Lower leg skin (tissue), 4 donors: ENCODE results near the gene DGCR8. TPM values are rescaled to one million over a fixed set of nuclear protein-coding genes. Genes with fewer than 3 reads are reported as not detected.

Experiments
- DNase-seq, 2 donors: peaks; one replicate each; pipeline ENCODE4 v3.0.0-alpha.2; 2019; ENCODE audit warnings: low spot score in 2 of 2
- H3K4me3 ChIP-seq: fragments of 200-600 bp; sonication (generic); 2 replicates; pipeline ENCODE4 v1.5.1; 2017; ENCODE audit warnings: mild to moderate bottlenecking, low read depth; ENCODE audit not compliant: poor library complexity, severe bottlenecking
- POLR2A ChIP-seq, 2 donors: fragments of 450-650 bp; IDR thresholded peaks; one replicate each; pipeline ENCODE4 v1.6.1; 2016 to 2017; ENCODE audit warnings: antibody characterized with exemption in 2 of 2, mild to moderate bottlenecking in 1 of 2, moderate library complexity in 1 of 2
- WGBS, 2 donors: methylation state at CpG; one replicate each; pipeline ENCODE4 v1.1.5; 2018; 5-methylcytosine and 5-hydroxymethylcytosine counted together
- intact Hi-C: fragments of 100-400 bp; cut with DNase I; formaldehyde crosslinking; loops from one replicate; pipeline ENCODE4 v1.15.0; 2023; ENCODE audit warnings: low total_unique reads
- total RNA-seq, 4 donors: library from RNA; depleted of rRNA; stranded (reverse); fragments of >200 nt; gene quantifications; one replicate each; pipeline ENCODE4 v1.1.0, GENCODE V29; 2016
- TF ChIP-seq, protein P1 (sequence below), 3 donors: fragments of 450-650 bp; IDR thresholded peaks; one replicate each; pipeline ENCODE4 v1.5.1; 2016; ENCODE audit warnings: antibody characterized with exemption in 3 of 3, mild to moderate bottlenecking in 3 of 3, moderate library complexity in 2 of 3

Gene DGCR8
- total RNA-seq, 4 donors from 2014 or later, result 14.8 to 28.2 (median 21.8) TPM

DNA sequence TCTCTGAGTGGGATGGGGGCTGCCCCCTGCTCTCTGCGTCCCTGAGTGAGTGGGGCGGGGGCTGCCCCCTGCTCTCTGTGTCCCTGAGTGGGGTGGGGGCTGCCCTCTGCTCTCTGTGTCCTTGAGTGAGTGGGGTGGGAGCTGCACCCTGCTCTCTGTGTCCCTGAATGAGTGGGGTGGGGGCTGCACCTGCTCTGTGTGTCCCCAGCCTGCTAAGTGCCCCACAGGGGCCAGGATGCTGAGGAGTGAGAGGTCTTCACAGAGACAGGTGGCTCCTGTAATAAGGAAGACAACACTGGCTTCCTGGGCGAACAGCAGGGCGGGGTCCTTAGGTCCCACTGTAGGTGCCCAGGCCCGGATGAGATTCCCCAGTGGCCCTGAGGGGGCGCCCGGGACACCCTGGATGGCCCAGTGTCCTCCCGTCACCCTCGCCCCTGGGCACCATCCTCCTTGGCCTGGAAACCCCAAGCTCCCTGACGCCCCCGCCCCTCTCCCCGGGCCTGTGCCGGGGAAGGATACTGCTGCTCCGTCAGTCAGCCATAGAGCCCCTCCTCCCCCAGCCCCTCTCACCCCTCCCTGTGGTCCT is 74.7 kb downstream of the DGCR8 start:
- WGBS, 2 donors, result 40 to 47% methylated on average over 13 to 14 of the region's 14 CpGs
- TF ChIP-seq POLR2A (IDR thresholded peaks at IDR 0.05), result no peak
- TF ChIP-seq, protein P1, sequence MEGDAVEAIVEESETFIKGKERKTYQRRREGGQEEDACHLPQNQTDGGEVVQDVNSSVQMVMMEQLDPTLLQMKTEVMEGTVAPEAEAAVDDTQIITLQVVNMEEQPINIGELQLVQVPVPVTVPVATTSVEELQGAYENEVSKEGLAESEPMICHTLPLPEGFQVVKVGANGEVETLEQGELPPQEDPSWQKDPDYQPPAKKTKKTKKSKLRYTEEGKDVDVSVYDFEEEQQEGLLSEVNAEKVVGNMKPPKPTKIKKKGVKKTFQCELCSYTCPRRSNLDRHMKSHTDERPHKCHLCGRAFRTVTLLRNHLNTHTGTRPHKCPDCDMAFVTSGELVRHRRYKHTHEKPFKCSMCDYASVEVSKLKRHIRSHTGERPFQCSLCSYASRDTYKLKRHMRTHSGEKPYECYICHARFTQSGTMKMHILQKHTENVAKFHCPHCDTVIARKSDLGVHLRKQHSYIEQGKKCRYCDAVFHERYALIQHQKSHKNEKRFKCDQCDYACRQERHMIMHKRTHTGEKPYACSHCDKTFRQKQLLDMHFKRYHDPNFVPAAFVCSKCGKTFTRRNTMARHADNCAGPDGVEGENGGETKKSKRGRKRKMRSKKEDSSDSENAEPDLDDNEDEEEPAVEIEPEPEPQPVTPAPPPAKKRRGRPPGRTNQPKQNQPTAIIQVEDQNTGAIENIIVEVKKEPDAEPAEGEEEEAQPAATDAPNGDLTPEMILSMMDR (IDR thresholded peaks at IDR 0.05), result no peak
- intact Hi-C loops, result no loop called here
- no peak overlapping the region for H3K4me3 ChIP-seq
- DNase-seq, result no peak

DNA sequence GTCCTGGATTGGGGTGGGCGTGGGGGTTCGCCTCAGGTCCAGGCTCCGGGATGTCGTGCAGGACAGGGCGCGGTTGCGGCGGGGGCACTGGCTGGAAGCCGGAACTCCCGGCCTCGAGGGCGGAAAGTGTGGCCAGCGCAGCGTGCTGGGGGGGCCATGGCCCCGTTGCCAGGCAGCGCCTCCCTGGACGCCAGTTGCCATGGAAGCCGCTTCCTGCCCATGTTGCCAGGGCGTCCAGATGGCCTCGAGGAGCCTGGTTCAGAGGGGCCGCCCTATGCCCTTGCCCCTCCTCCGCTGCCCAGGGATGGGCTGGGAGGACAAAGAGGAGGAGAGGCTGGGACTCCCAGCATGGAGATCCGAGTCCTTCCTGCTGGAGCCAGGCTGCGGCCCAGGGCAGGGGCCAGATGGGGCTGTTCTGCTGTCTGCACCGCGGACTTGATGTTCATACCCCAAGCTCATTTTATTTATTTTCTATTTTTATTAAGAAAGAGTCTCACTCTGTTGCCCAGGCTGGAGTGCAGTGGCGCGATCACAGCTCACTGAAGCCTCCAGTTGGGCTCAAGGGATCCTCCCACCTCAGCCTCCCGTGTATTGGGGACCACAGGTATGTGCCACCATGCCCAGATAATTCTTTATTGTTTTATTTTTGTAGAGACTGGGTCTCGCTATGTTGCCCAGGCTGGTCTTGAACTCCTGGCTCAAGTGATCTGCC is 75.4 kb downstream of the DGCR8 start:
- DNase-seq, result no peak
- TF ChIP-seq, protein P1 (IDR thresholded peaks at IDR 0.05), result no peak
- no peak for TF ChIP-seq POLR2A (IDR thresholded peaks at IDR 0.05)
- H3K4me3 ChIP-seq, result no peak overlapping the region
- WGBS, 2 donors, result 51 to 57% methylated on average over 16 to 17 of the region's 30 CpGs
- intact Hi-C loops, result loop anchor here (2.0 kb wide), 1 partner anchor 129 kb away; no protein-coding TSS in a partner anchor

DNA sequence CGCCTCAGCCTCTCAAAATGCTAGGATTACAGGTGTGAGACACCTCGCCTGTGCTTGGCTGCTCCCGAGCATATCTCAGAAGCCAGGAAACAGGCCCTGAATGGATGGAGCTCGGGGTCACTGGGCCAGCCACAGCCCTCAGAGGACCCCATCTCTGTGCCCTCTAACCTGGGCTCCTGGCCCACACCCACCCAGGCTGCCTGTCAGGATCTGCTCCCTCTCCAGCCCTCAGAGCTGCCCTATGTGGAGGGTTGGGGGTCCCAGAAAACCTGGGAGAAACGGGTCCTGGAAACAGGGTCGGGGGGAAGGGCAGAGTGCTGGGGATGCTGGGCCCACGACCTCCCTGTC is 76.0 kb downstream of the DGCR8 start:
- intact Hi-C loops, result loop anchor here (2.0 kb wide), 1 partner anchor 129 kb away; no protein-coding TSS in a partner anchor
- no peak overlapping the region for H3K4me3 ChIP-seq
- no peak for DNase-seq
- TF ChIP-seq POLR2A (IDR thresholded peaks at IDR 0.05), result no peak
- TF ChIP-seq, protein P1 (IDR thresholded peaks at IDR 0.05), result no peak
- WGBS, 2 donors, result 69 to 70% methylated on average over 7 of the region's 7 CpGs

DNA sequence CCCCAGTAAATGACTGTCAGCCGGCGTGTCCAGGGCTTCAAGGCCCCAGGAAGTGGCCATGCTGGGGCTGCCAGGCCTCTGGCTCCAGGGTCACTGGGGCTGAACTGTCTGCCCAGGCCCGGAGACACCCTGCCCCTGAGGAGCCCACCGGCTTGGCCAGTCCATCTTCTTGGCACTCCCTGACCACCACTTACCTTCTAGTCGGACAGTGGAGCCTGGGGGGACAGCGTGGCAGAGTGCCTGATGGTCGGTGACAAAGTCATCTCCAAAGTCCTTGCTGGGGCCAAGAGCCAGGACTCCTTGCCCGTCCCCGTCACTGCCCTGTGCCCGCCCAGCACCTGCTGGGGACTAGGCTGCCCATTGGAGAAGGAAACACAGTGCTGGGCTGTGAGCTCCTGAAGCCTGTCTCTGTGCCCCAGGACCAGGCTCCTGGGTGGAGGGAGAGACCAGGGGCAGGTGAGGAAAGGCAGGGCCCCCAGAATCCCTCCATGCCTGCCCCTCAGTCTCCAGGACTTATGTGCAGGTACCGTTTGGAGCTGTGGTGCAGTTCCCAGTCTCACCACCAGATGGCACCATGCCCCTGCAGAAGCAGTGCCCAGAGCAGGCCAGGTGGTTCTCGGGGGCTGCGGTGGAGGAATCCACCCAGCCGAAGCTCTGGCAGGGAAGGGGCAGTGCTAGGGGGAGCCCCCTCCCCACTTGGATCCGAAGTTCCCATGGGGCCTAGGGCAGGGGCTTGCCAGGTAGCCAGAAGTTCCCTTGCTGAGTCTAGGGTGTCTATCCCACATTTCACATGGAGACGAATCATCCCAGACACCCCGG is 76.8 kb downstream of the DGCR8 start:
- DNase-seq, result peak; percentile 76 to 98
- H3K4me3 ChIP-seq, result no peak overlapping the region
- intact Hi-C loops, result loop anchor here (2.0 kb wide), 1 partner anchor 128 kb away; no protein-coding TSS in a partner anchor
- no peak for TF ChIP-seq POLR2A (IDR thresholded peaks at IDR 0.05)
- TF ChIP-seq, protein P1 (IDR thresholded peaks at IDR 0.05), result peak; percentile 16 to 99 (median 58)
- WGBS, 2 donors, result 29 to 43% methylated on average over 13 to 14 of the region's 17 CpGs

DNA sequence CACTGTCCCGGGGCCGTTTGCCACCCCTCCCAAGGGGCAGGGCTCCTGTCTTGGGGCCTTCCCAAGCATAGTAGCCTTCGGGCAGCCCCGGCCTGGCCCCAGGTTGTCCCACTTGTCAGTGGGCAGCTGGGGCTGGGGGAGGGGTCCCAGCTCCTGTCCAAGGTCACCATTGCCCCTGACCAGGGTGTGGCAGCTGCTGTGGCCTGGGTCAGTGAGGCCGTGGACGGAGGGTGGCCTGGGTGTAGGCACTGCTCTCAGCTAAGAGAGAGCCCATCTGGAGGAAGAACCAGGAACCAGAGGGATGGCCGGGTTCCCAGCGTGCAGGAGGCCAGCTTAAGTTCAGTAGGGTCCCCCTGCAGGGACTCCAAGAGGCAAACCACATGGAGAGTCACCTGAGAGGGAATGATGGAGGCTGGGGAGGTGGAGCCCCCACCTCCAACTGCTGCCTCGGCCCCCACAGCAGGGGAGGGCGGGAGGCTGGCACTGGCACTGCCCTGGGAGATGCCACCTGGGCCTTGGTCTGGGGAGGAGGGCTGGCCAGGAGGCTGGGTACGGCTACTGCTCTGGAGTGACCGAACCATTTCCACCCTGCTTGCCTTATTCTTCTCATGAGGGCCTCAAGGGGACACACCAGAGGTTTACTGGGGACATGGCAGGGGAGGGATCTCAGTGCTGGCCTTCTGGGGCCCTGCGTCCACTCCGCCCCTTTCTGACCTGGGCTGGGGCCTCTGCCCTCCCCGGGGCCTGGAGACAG is 77.6 kb downstream of the DGCR8 start:
- intact Hi-C loops, result loop anchor here (2.0 kb wide), 1 partner anchor 127 kb away; no protein-coding TSS in a partner anchor
- TF ChIP-seq, protein P1 (IDR thresholded peaks at IDR 0.05), result no peak
- TF ChIP-seq POLR2A (IDR thresholded peaks at IDR 0.05), result no peak
- H3K4me3 ChIP-seq, result no peak overlapping the region
- DNase-seq, result no peak
- 52 to 69% methylated on average over 12 to 15 of the region's 15 CpGs for WGBS, 2 donors
